HepG2 (cell line): ENCODE data around the gene ARL6IP4. TPM values are rescaled to one million over a fixed set of nuclear protein-coding genes. Genes with fewer than 3 reads are reported as not detected.

Source experiments
- DZIP1 ChIP-seq: sonication (generic); formaldehyde crosslinking; IDR thresholded peaks from 2 replicates; pipeline ENCODE4 v1.5.0; 2020; ENCODE audit warnings: mild to moderate bottlenecking, missing genetic modification reagents
- IKZF1 ChIP-seq: fragments of 450-650 bp; IDR thresholded peaks from 2 replicates; pipeline ENCODE4 v1.7.1; 2016
- IRF9 ChIP-seq: sonication (generic); formaldehyde crosslinking; IDR thresholded peaks from 2 replicates; pipeline ENCODE4 v1.8.0; 2022; ENCODE audit warnings: missing genetic modification reagents, mild to moderate bottlenecking, borderline replicate concordance
- KDM1A ChIP-seq: IDR thresholded peaks from 2 replicates; pipeline ENCODE4 v1.6.1; 2016; ENCODE audit warnings: missing compliant biosample characterization
- NR0B2 ChIP-seq: sonication (generic); formaldehyde crosslinking; IDR thresholded peaks from 2 replicates; pipeline ENCODE4 v1.4.0; 2020; ENCODE audit warnings: mild to moderate bottlenecking, missing genetic modification reagents
- PCBP1 ChIP-seq: fragments of 200-400 bp; formaldehyde crosslinking; IDR thresholded peaks from 2 replicates; pipeline ENCODE4 v1.6.1; 2017; ENCODE audit warnings: mild to moderate bottlenecking, low read depth, low read length, borderline replicate concordance
- PITX1 ChIP-seq: sonication (generic); formaldehyde crosslinking; IDR thresholded peaks from 2 replicates; pipeline ENCODE4 v1.5.1; 2020; ENCODE audit warnings: mild to moderate bottlenecking, missing genetic modification reagents
- PTBP1 ChIP-seq: fragments of 200-400 bp; formaldehyde crosslinking; IDR thresholded peaks from 2 replicates; pipeline ENCODE4 v1.6.1; 2018; ENCODE audit warnings: low read length, low read depth; ENCODE audit not compliant: poor library complexity, severe bottlenecking
- SMARCC2 ChIP-seq: fragments of 450-650 bp; IDR thresholded peaks from 2 replicates; pipeline ENCODE4 v1.6.1; 2017; ENCODE audit warnings: antibody characterized with exemption, mild to moderate bottlenecking
- TBX3 ChIP-seq: fragments of 450-650 bp; IDR thresholded peaks from 2 replicates; pipeline ENCODE4 v1.6.1; 2017; ENCODE audit warnings: antibody characterized with exemption, mild to moderate bottlenecking, inconsistent platforms, borderline replicate concordance
- ZC3H13 ChIP-seq: sonication (generic); formaldehyde crosslinking; IDR thresholded peaks from 2 replicates; pipeline ENCODE4 v1.8.1; 2023; ENCODE audit warnings: mild to moderate bottlenecking, missing genetic modification reagents, moderate library complexity
- ZNF34 ChIP-seq: sonication (generic); formaldehyde crosslinking; IDR thresholded peaks from 2 replicates; pipeline ENCODE4 v1.4.0; 2020; ENCODE audit warnings: mild to moderate bottlenecking, missing genetic modification reagents, borderline replicate concordance
- ZNF441 ChIP-seq: sonication (generic); formaldehyde crosslinking; IDR thresholded peaks from 2 replicates; pipeline ENCODE4 v1.7.0; 2021; ENCODE audit warnings: missing genetic modification reagents, borderline replicate concordance
- ZNF576 ChIP-seq: sonication (generic); formaldehyde crosslinking; IDR thresholded peaks from 2 replicates; pipeline ENCODE4 v1.4.0; 2020; ENCODE audit warnings: mild to moderate bottlenecking, missing genetic modification reagents
- ZNF644 ChIP-seq: IDR thresholded peaks from 2 replicates; pipeline ENCODE4 v1.6.1; 2016; ENCODE audit warnings: low read depth
- ZNF660 ChIP-seq: sonication (generic); formaldehyde crosslinking; IDR thresholded peaks from 2 replicates; pipeline ENCODE4 v1.5.1; 2020; ENCODE audit warnings: mild to moderate bottlenecking, low read depth, missing genetic modification reagents, borderline replicate concordance
- ZNF720 ChIP-seq: sonication (generic); formaldehyde crosslinking; IDR thresholded peaks from 2 replicates; pipeline ENCODE4 v1.4.0; 2020; ENCODE audit warnings: missing genetic modification reagents
- polyA plus RNA-seq, 8 experiments: library from polyadenylated mRNA; depleted of rRNA in 3 of 8; stranded (reverse) in 7 of 8; unstranded in 1 of 8; fragments of >200 nt; fragmentation: Illumina TruSeq in 4 of 8; extraction: Trizol in 4 of 8; gene quantifications; 2 replicates each; pipeline versions ENCODE4 v1.2.1 to v1.2.3, GENCODE V29; 2011 to 2016; ENCODE audit warnings: low read depth in 4 of 8, missing spikeins in 1 of 8, mixed read lengths in 1 of 8; ENCODE audit not compliant: insufficient read depth in 1 of 8
- total RNA-seq, 5 experiments: library from RNA; depleted of rRNA; stranded (reverse); fragments of >200 nt; fragmentation: Illumina TruSeq; extraction: Trizol; gene quantifications; 2 replicates each; pipeline ENCODE4 v1.2.3, GENCODE V29; 2016; ENCODE audit warnings: low read depth in 1 of 5
- TF ChIP-seq, protein P1 (sequence below): sonication (generic); formaldehyde crosslinking; IDR thresholded peaks from 2 replicates; pipeline ENCODE4 v1.9.0; 2022; ENCODE audit warnings: missing genetic modification reagents, mild to moderate bottlenecking, borderline replicate concordance
- TF ChIP-seq, protein P2 (sequence below): fragments of 450-650 bp; IDR thresholded peaks from 2 replicates; pipeline ENCODE4 v1.6.1; 2016
- TF ChIP-seq, protein P3 (sequence below): IDR thresholded peaks from 2 replicates; pipeline ENCODE4 v1.6.1; 2016; ENCODE audit warnings: control low read depth

ARL6IP4 gene
- total and polyA plus RNA-seq, 2 of the 13 experiments (the other 11 are each of a cell fraction or from before 2014, with no cell fraction given): 155 to 220 TPM

GRCh38 chr12:122984612-122985337 is 4.3 kb downstream of the ARL6IP4 start (continued):
- TF ChIP-seq IRF9 (CRISPR knock-in tag) (0 out of 2 replicates have a peak, but pooled peaks have one; percentile 26), ZNF441 (no peak; the same call in 1 of the 2 replicates), ZNF576 (CRISPR knock-in tag) (no peak), ZNF660 (CRISPR knock-in tag) (no peak), ZNF644 (CRISPR knock-in tag) (0 out of 2 replicates have a peak, but pooled peaks have one; percentile 38), DZIP1 (CRISPR knock-in tag) (0 out of 2 replicates have a peak, but pooled peaks have one; percentile 29), ZC3H13 (CRISPR knock-in tag) (no peak; the same call in 1 of the 2 replicates), IKZF1 (no peak), PCBP1 (no peak), PITX1 (peak; percentile 72), SMARCC2 (no peak), PTBP1 (no peak), ZNF720 (CRISPR knock-in tag) (no peak), KDM1A (no peak), NR0B2 (CRISPR knock-in tag) (no peak), TBX3 (no peak), ZNF34 (no peak)
- TF ChIP-seq, protein P1, sequence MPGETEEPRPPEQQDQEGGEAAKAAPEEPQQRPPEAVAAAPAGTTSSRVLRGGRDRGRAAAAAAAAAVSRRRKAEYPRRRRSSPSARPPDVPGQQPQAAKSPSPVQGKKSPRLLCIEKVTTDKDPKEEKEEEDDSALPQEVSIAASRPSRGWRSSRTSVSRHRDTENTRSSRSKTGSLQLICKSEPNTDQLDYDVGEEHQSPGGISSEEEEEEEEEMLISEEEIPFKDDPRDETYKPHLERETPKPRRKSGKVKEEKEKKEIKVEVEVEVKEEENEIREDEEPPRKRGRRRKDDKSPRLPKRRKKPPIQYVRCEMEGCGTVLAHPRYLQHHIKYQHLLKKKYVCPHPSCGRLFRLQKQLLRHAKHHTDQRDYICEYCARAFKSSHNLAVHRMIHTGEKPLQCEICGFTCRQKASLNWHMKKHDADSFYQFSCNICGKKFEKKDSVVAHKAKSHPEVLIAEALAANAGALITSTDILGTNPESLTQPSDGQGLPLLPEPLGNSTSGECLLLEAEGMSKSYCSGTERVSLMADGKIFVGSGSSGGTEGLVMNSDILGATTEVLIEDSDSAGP (CRISPR knock-in tag): peak; percentile 83
- TF ChIP-seq, protein P2, sequence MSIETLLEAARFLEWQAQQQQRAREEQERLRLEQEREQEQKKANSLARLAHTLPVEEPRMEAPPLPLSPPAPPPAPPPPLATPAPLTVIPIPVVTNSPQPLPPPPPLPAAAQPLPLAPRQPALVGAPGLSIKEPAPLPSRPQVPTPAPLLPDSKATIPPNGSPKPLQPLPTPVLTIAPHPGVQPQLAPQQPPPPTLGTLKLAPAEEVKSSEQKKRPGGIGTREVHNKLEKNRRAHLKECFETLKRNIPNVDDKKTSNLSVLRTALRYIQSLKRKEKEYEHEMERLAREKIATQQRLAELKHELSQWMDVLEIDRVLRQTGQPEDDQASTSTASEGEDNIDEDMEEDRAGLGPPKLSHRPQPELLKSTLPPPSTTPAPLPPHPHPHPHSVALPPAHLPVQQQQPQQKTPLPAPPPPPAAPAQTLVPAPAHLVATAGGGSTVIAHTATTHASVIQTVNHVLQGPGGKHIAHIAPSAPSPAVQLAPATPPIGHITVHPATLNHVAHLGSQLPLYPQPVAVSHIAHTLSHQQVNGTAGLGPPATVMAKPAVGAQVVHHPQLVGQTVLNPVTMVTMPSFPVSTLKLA: peak; percentile 20; the same call in 1 of the 2 replicates
- TF ChIP-seq, protein P3, sequence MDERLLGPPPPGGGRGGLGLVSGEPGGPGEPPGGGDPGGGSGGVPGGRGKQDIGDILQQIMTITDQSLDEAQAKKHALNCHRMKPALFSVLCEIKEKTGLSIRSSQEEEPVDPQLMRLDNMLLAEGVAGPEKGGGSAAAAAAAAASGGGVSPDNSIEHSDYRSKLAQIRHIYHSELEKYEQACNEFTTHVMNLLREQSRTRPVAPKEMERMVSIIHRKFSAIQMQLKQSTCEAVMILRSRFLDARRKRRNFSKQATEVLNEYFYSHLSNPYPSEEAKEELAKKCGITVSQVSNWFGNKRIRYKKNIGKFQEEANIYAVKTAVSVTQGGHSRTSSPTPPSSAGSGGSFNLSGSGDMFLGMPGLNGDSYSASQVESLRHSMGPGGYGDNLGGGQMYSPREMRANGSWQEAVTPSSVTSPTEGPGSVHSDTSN: no peak
